Ovary (tissue), 9 donors: ENCODE data around the gene TMPO. TPM values are rescaled to one million over a fixed set of nuclear protein-coding genes. Genes with fewer than 3 reads are reported as not detected.
"Not testable (repeated sequence)": the region's sequence is repeated elsewhere in the genome, so short reads cannot be mapped to it uniquely, and the experiment has no call there.

Source experiments
- DNase-seq, 5 donors: peaks; one replicate each; pipeline ENCODE4 v3.0.0-alpha.2; 2019 to 2020
- H3K27ac ChIP-seq, 2 donors: fragments of 200-600 bp; one replicate each; pipeline versions ENCODE4 v1.5.1 to v1.8.0; 2019 to 2022
- H3K27me3 ChIP-seq: fragments of 200-600 bp; one replicate; pipeline ENCODE4 v1.8.0; 2022
- H3K36me3 ChIP-seq: fragments of 200-600 bp; sonication (generic); one replicate; pipeline ENCODE4 v1.5.1; 2019
- H3K4me1 ChIP-seq: one replicate; pipeline ENCODE4 v1.8.1; 2013; ENCODE audit warnings: mild to moderate bottlenecking, moderate library complexity; ENCODE audit not compliant: insufficient read depth
- H3K4me3 ChIP-seq: fragments of 200-600 bp; sonication (generic); one replicate; pipeline ENCODE4 v1.5.1; 2017
- H3K9me3 ChIP-seq, 2 donors: fragments of 200-600 bp in 1 of 2; sonication (generic) in 1 of 2; one replicate each; pipeline versions ENCODE4 v1.5.1 to v1.8.1; 2013 to 2019; ENCODE audit warnings: mild to moderate bottlenecking in 1 of 2, moderate library complexity in 1 of 2
- CTCF ChIP-seq, 3 donors: fragments of 450-650 bp in 2 of 3; fragments of 200-600 bp in 1 of 3; IDR thresholded peaks; one replicate each; pipeline versions ENCODE4 v1.5.1 to v1.8.0; 2016 to 2022; ENCODE audit warnings: antibody characterized with exemption in 3 of 3, mild to moderate bottlenecking in 1 of 3
- EP300 ChIP-seq: sonication (generic); formaldehyde crosslinking; IDR thresholded peaks from one replicate; pipeline ENCODE4 v1.6.1; 2017; ENCODE audit warnings: antibody characterized with exemption
- POLR2A ChIP-seq: fragments of 450-650 bp; IDR thresholded peaks from one replicate; pipeline ENCODE4 v1.6.1; 2017; ENCODE audit warnings: antibody characterized with exemption, mild to moderate bottlenecking, moderate library complexity
- WGBS, 3 donors: extraction: QIAGEN DNeasy Blood & Tissue Kit in 1 of 3; methylation state at CpG; one replicate each; pipeline versions ENCODE4 v1.1.5 to v1.1.7; 2013 to 2017; 5-methylcytosine and 5-hydroxymethylcytosine counted together
- intact Hi-C, 4 donors: fragments of 100-400 bp; cut with DNase I; formaldehyde crosslinking; loops; one replicate each; pipeline versions ENCODE4 v1.11.0 to v1.15.1; 2022 to 2023
- polyA plus RNA-seq, 2 donors: library from polyadenylated mRNA; stranded (reverse); fragments of 200-250 nt in 1 of 2; fragments of 350-450 nt in 1 of 2; fragmentation: Illumina TruSeq in 1 of 2; extraction: RNeasy Lipid Tissue Mini Kit (QIAGEN cat#74804) in 1 of 2; gene quantifications; one replicate each; pipeline ENCODE4 v1.2.3, GENCODE V29; 2013 to 2014
- total RNA-seq, 7 donors: library from RNA; depleted of rRNA in 2 of 7; stranded (reverse); fragments of >200 nt in 2 of 7; fragmentation: NEBNext Ultra II Directional in 3 of 7; extraction: Animal tissue kit (Norgen Biotek cat#: 25700) in 3 of 7; gene quantifications; one replicate each; pipeline versions ENCODE4 v1.1.0 to v1.2.4, GENCODE V29; 2016 to 2023
- donor health status: DM: no; HTN: no; CAD: no; lungs with moderate emphysema.
- donor health status: DM: no; HTN: no; CAD: no.
- donor health status: Bipolar disorder and iron deficiency.
- donor health status: DM: yes; HTN: yes; CAD: no.
- donor health status: DM: no; HTN: no; CAD: no.
- donor health status: DM: yes; HTN: yes; CAD: no.

Gene TMPO
- total and polyA plus RNA-seq, 9 donors = 48.4 to 144 (median 116) TPM

- Histone ChIP-seq H3K4me3 (no peak overlapping the region), H3K27ac (no peak overlapping the region), H3K4me1 (no peaks in the 10 kb centered on the region), H3K36me3 (no peaks in the 10 kb centered on the region), H3K27me3 (no peaks in the 10 kb centered on the region), H3K9me3 (no peaks in the 10 kb centered on the region)
- intact Hi-C loops = loop anchor here in 1 of 4 donors (10.0 kb wide), 1 partner anchor 90 kb away; no protein-coding TSS in a partner anchor
- WGBS, 3 donors = 96 to 99% (median 96%) methylated on average over 4 of the region's 4 CpGs
- no peak for TF ChIP-seq CTCF (IDR thresholded peaks at IDR 0.05)
- no peak for TF ChIP-seq EP300
- TF ChIP-seq POLR2A = no peak
- no peak for DNase-seq
These were observed 59.6 kb downstream of the TMPO start for GRCh38 chr12:98575013-98575412.

- H3K27ac ChIP-seq, H3K4me1 ChIP-seq, H3K4me3 ChIP-seq, H3K36me3 ChIP-seq, H3K27me3 ChIP-seq, DNase-seq, H3K9me3 ChIP-seq: not testable (repeated sequence)
- 90 to 97% (median 91%) methylated on average over 2 of the region's 2 CpGs for WGBS, 3 donors
- intact Hi-C loops = loop anchor here in 1 of 4 donors (10.0 kb wide), 1 partner anchor 88 kb away; no protein-coding TSS in a partner anchor
These were observed 61.4 kb downstream of the TMPO start for GRCh38 chr12:98576795-98577194.

GRCh38 chr12:98578392-98578791 is 63.0 kb downstream of the TMPO start:
- Histone ChIP-seq H3K4me3 (no peak overlapping the region), H3K9me3 (no peaks in the 10 kb centered on the region), H3K36me3 (no peaks in the 10 kb centered on the region), H3K4me1 (no peaks in the 10 kb centered on the region), H3K27ac (no peak overlapping the region), H3K27me3 (no peaks in the 10 kb centered on the region)
- 81 to 95% (median 86%) methylated on average over 1 of the region's 1 CpG for WGBS, 3 donors
- DNase-seq = no peak
- intact Hi-C loops = loop anchor here in 1 of 4 donors (10.0 kb wide), 1 partner anchor 86 kb away; no protein-coding TSS in a partner anchor
- TF ChIP-seq CTCF (IDR thresholded peaks at IDR 0.05) (no peak), POLR2A (no peak), EP300 (no peak)

GRCh38 chr12:98578821-98579220 is 63.4 kb downstream of the TMPO start:
- TF ChIP-seq EP300 (no peak), CTCF (IDR thresholded peaks at IDR 0.05) (no peak), POLR2A (no peak)
- H3K27ac ChIP-seq = no peak overlapping the region
- intact Hi-C loops = loop anchor here in 1 of 4 donors (10.0 kb wide), 1 partner anchor 86 kb away; no protein-coding TSS in a partner anchor

GRCh38 chr12:98579347-98579746 is 64.0 kb downstream of the TMPO start:
- Histone ChIP-seq H3K27ac (no peak overlapping the region), H3K4me1 (no peaks in the 10 kb centered on the region), H3K27me3 (no peaks in the 10 kb centered on the region), H3K4me3 (no peak overlapping the region), H3K9me3 (no peaks in the 10 kb centered on the region), H3K36me3 (no peaks in the 10 kb centered on the region)
- no peak for DNase-seq
- 78 to 84% (median 81%) methylated on average over 5 of the region's 5 CpGs for WGBS, 3 donors
- no peak for TF ChIP-seq CTCF (IDR thresholded peaks at IDR 0.05)
- no peak for TF ChIP-seq EP300
- no peak for TF ChIP-seq POLR2A
- intact Hi-C loops = loop anchor here in 1 of 4 donors (10.0 kb wide), 1 partner anchor 85 kb away; no protein-coding TSS in a partner anchor

More at GRCh38 chr12:98578821-98579220, 63.4 kb downstream of the TMPO start:
- H3K9me3 ChIP-seq = no peaks in the 10 kb centered on the region
- no peaks in the 10 kb centered on the region for H3K4me1 ChIP-seq
- H3K4me3 ChIP-seq = no peak overlapping the region
- no peaks in the 10 kb centered on the region for H3K27me3 ChIP-seq
- 65 to 70% (median 70%) methylated on average over 2 of the region's 2 CpGs for WGBS, 3 donors
- DNase-seq = no peak
- H3K36me3 ChIP-seq = no peaks in the 10 kb centered on the region
